ENCODE results near the gene GRB7. TPM values are rescaled to one million over a fixed set of nuclear protein-coding genes. Genes with fewer than 3 reads are reported as not detected.

The GRB7 gene
- total RNA-seq, 2 donors from 2014 or later = 25.4 to 39.9 TPM

DNA sequence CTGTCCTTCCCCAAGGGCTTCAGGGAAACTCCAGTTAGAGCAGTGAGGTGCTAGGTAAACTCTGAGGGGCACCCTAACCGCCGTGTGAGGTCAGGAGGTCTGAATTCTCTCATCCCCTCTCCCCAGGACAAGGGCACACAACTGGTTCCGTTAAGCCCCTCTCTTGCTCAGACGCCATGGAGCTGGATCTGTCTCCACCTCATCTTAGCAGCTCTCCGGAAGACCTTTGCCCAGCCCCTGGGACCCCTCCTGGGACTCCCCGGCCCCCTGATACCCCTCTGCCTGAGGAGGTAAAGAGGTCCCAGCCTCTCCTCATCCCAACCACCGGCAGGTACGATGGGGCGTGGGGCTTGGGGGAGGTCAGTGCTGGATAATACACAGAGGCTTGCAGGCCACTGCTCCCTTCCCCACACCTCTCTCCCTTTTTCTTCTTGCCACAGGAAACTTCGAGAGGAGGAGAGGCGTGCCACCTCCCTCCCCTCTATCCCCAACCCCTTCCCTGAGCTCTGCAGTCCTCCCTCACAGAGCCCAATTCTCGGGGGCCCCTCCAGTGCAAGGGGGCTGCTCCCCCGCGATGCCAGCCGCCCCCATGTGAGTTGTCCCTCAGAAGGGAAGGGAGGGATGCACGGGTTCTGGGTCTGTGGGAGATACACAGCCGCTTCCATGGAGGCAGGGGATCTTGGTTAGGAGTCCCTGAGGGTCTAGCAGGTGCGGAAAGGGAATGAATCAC, 4.6 kb downstream of the GRB7 start:
- WGBS, 2 donors = 66 to 76% methylated on average over 11 to 16 of the region's 18 CpGs
- TF ChIP-seq, protein P1, sequence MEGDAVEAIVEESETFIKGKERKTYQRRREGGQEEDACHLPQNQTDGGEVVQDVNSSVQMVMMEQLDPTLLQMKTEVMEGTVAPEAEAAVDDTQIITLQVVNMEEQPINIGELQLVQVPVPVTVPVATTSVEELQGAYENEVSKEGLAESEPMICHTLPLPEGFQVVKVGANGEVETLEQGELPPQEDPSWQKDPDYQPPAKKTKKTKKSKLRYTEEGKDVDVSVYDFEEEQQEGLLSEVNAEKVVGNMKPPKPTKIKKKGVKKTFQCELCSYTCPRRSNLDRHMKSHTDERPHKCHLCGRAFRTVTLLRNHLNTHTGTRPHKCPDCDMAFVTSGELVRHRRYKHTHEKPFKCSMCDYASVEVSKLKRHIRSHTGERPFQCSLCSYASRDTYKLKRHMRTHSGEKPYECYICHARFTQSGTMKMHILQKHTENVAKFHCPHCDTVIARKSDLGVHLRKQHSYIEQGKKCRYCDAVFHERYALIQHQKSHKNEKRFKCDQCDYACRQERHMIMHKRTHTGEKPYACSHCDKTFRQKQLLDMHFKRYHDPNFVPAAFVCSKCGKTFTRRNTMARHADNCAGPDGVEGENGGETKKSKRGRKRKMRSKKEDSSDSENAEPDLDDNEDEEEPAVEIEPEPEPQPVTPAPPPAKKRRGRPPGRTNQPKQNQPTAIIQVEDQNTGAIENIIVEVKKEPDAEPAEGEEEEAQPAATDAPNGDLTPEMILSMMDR (IDR thresholded peaks at IDR 0.05) = no peak
- no peak for TF ChIP-seq POLR2A (IDR thresholded peaks at IDR 0.05)
- H3K27me3 ChIP-seq = no peaks in the 10 kb centered on the region
- peaks cover 32% of the 10 kb centered on the region for H3K4me1 ChIP-seq
- H3K27ac ChIP-seq = no peak overlapping the region
- intact Hi-C loops (cut with DNase I) = loop anchor here (10.0 kb wide), 1 partner anchor 57 kb away; the partner anchor contains the start of gene PGAP3
- no peaks in the 10 kb centered on the region for H3K9me3 ChIP-seq
- DNase-seq (no peak), ATAC-seq (no peak)
- H3K4me3 ChIP-seq = no peak overlapping the region
- peaks cover 31 to 32% of the 10 kb centered on the region in 2 donors for H3K36me3 ChIP-seq (replicated peaks in 1 of 2; ENCODE audit: insufficient read depth in 1 of 2, low read depth in 2 of 2)

DNA sequence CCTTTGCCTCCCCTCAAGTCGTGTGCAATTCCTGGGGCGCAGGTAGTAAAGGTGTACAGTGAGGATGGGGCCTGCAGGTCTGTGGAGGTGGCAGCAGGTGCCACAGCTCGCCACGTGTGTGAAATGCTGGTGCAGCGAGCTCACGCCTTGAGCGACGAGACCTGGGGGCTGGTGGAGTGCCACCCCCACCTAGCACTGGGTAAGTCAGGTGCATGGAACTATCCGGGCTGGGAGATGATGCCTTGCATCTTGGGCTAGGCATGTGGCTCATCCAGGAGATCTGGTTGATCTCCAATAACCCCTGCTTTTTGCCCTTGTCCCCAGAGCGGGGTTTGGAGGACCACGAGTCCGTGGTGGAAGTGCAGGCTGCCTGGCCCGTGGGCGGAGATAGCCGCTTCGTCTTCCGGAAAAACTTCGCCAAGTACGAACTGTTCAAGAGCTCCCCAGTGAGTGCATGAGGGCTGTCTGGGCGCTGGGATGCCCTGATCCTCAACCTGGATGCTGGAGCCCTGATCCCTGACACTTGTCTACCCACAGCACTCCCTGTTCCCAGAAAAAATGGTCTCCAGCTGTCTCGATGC, 5.2 kb downstream of the GRB7 start:
- H3K27ac ChIP-seq = no peak overlapping the region
- ATAC-seq (no peak), DNase-seq (no peak)
- 79 to 85% methylated on average over 15 to 19 of the region's 21 CpGs for WGBS, 2 donors
- H3K36me3 ChIP-seq (replicated peaks in 1 of 2; ENCODE audit: insufficient read depth in 1 of 2, low read depth in 2 of 2) = peaks cover 31 to 32% of the 10 kb centered on the region in 2 donors
- H3K27me3 ChIP-seq = no peaks in the 10 kb centered on the region
- intact Hi-C loops (cut with DNase I) = loop anchor here (10.0 kb wide), 1 partner anchor 58 kb away; the partner anchor contains the start of gene PGAP3
- TF ChIP-seq, protein P1 (IDR thresholded peaks at IDR 0.05) = no peak
- TF ChIP-seq POLR2A (IDR thresholded peaks at IDR 0.05) = no peak
- H3K4me3 ChIP-seq = no peak overlapping the region
- no peaks in the 10 kb centered on the region for H3K9me3 ChIP-seq
- peaks cover 29% of the 10 kb centered on the region for H3K4me1 ChIP-seq

DNA sequence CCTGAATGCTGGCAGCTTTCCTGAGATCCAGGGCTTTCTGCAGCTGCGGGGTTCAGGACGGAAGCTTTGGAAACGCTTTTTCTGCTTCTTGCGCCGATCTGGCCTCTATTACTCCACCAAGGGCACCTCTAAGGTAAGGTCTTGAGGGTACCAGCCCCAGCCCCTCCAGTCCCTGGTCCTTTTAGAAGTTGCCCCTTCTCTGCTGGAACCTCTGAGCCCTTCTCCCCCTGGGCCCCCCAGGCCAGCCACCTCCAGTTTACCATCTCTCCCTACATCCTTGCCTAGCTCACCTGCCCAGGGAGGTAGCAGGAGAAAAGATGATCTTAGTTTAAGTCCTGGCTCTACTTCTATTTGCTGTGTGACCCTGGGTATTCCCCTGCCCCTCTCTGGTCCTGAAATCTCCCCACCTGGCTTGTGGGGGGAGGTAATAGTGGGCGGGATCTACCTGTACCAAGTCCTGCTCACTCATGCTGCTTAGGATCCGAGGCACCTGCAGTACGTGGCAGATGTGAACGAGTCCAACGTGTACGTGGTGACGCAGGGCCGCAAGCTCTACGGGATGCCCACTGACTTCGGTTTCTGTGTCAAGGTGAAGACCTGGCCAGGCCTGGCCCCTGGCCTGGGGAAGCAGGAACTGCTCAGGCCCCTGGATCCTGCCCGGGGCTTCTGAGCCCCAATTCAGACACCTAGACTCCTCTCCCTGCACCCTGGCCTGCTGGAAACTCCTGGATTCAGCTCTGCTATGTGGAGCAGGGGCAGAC, 6.5 kb downstream of the GRB7 start:
- TF ChIP-seq POLR2A (IDR thresholded peaks at IDR 0.05) = no peak
- TF ChIP-seq, protein P1 (IDR thresholded peaks at IDR 0.05) = no peak
- 88 to 90% methylated on average over 5 to 15 of the region's 16 CpGs for WGBS, 2 donors
- Histone ChIP-seq H3K9me3 (no peaks in the 10 kb centered on the region), H3K36me3 (replicated peaks in 1 of 2; ENCODE audit: insufficient read depth in 1 of 2, low read depth in 2 of 2) (peaks cover 31 to 32% of the 10 kb centered on the region in 2 donors), H3K27ac (no peak overlapping the region), H3K27me3 (no peaks in the 10 kb centered on the region), H3K4me3 (no peak overlapping the region), H3K4me1 (peaks cover 33% of the 10 kb centered on the region)
- ATAC-seq = no peak
- peak in 2 of 4 donors; percentile 4 to 12 for DNase-seq
- intact Hi-C loops (cut with DNase I) = loop anchor here (10.0 kb wide), 1 partner anchor 59 kb away; the partner anchor contains the start of gene PGAP3

DNA sequence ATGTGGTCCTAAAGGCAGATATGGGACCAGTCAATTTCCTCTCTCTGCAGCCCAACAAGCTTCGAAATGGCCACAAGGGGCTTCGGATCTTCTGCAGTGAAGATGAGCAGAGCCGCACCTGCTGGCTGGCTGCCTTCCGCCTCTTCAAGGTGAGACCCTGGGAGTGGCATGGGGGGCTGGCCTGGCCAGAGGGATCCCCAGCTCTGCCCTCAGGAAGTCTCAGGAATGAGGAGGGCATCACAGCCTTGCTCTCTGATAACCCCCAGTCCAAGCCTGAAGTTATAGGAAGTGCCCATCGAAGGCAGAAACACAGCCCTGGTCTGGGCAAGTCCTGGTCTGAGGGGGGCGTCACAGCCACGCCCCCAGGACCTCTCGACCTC, 7.1 kb downstream of the GRB7 start:
- intact Hi-C loops (cut with DNase I) = loop anchor here (10.0 kb wide), 1 partner anchor 60 kb away; the partner anchor contains the start of gene PGAP3
- peaks cover 39% of the 10 kb centered on the region for H3K4me1 ChIP-seq
- ATAC-seq (no peak), DNase-seq (peak in 1 of 4 donors; percentile 8)
- no peak overlapping the region for H3K4me3 ChIP-seq
- 75 to 77% methylated on average over 4 to 8 of the region's 8 CpGs for WGBS, 2 donors
- TF ChIP-seq, protein P1 (IDR thresholded peaks at IDR 0.05) = no peak
- TF ChIP-seq POLR2A (IDR thresholded peaks at IDR 0.05) = no peak
- peaks cover 31 to 32% of the 10 kb centered on the region in 2 donors for H3K36me3 ChIP-seq (replicated peaks in 1 of 2; ENCODE audit: insufficient read depth in 1 of 2, low read depth in 2 of 2)
- H3K27ac ChIP-seq = no peak overlapping the region
- no peaks in the 10 kb centered on the region for H3K27me3 ChIP-seq
- no peaks in the 10 kb centered on the region for H3K9me3 ChIP-seq
